HCEC 1CT (cell line): ENCODE data around the gene GAA.

ENCODE experiments used
- DNase-seq: peaks from one replicate; pipeline ENCODE4 v3.0.0-alpha.2; 2017

The GAA gene

GRCh38 chr17:80101011-80101945 is at the start of gene GAA:
Gene GAA (plus strand): TSS chr17:80101581. CDS start chr17:80104587, 3,006 bp downstream.
- peak; percentile 77 for DNase-seq

DNA sequence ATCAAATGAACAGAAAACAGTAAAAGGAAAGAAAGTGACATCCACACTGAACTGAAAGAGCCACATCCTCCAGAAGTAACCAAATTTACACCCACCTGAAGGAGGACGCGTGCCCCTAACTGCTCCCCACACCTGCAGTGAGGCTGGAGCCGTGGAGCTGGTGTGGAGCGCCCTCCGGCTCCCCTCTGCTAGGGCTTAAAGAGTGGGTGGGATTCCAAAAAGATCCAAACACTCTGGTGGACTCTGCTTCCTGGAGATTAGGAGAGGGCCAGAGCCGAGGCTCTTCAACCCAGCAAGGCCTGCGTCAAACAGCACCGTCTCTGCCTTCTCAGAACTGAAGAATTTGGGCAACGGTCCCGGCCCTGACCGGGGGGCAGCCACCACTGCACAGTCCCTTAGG is 49.7 kb upstream of the GAA start:
- no peak for DNase-seq

- DNase-seq = no peak
These were observed 48.3 kb upstream of the GAA start for GRCh38 chr17:80053102-80053501.

DNA sequence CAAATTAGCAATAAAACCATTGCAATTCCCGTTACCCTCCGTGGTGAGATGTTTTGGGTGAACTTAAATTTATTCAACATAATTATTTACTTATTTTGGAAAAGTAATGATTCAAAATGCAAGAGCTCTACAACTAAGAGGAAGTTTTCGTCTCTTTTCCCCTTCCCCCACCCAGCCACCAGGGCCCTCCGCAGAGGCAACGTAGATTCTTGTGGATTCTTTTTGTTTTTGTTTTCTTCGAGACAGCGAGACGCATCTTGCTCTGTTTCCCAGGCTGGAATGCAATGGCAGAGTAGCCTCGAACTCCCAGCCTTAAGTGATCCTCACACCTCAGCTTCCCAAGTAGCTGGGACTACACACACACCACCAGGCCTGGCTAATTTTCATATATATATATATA is 45.8 kb upstream of the GAA start:
- DNase-seq = no peak

GRCh38 chr17:80058311-80058955 is 42.9 kb upstream of the GAA start:
- no peak for DNase-seq

GRCh38 chr17:80060644-80061043 is 40.7 kb upstream of the GAA start:
- no peak for DNase-seq

GRCh38 chr17:80061421-80061820 is 40.0 kb upstream of the GAA start:
- DNase-seq = no peak

DNA sequence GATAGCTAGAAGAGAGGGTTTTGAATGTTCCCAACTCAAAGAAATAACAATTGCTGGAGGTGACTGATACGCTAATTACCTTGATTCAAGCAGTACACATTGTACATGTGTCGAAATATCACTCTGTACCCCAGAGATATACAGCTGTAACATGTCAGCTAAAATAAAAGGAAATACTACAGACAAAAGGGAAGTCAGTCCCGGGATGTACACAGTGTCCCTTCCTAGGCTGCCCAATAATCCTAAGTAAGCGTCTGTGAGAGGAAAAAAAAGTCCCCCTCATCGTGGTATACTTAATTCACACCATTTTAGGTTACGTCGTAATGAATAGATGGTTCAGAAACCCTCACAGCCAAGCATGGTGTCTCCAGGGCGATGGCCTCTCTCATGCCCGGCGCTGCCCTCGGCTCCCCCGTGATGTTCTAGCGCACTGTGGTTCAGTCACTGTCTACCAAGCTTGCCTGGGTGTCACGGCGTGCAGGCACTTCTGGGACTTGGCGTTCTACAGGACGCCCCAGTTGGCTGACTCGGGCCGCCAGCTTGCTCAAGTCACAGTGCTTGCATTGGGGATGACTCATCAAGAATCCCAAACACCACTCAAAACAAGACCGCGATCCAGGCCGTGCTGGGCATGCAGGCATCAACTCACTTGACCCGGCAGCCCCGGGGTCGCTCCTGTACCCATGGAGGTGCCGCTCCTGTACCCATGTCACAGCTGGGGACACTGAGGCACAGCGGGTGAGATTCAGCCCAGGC is 37.4 kb upstream of the GAA start:
- DNase-seq = peak; percentile 81

- peak; percentile 3 for DNase-seq
These were observed 36.7 kb upstream of the GAA start for GRCh38 chr17:80064696-80065095.

DNA sequence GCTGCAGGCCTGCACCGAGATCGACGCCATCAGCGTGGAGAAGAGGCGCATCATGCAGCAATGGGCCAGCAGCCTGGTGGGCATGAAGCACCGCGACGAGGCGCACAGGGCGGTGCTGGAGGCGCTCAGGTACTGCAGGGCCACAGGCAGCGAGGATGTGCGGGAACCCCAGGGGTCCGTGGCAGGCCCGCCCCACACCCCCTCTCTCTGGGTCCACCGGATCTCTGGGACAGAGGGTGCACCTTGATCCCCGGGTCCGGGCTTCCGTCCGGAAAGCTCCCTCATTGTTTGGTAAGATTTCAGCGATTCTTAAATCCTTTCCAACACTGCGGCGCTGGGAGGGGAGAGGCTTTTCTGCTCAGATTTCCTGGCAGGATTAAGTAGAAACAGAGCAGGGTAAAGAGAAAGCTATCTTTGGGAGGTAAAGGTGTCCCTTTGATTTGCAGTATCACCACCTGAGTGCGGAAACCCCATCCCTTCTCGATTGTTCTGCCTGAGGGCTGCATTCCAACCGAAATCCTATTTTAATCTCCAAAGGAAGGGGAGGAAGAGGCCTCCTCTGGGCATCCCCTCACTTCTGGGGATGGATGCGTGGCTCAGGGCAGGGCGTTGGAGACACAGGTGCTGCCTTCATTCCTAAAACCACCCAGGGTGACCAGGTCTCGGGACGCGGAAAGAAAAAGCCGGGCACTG is 35.8 kb upstream of the GAA start:
- no peak for DNase-seq

DNA sequence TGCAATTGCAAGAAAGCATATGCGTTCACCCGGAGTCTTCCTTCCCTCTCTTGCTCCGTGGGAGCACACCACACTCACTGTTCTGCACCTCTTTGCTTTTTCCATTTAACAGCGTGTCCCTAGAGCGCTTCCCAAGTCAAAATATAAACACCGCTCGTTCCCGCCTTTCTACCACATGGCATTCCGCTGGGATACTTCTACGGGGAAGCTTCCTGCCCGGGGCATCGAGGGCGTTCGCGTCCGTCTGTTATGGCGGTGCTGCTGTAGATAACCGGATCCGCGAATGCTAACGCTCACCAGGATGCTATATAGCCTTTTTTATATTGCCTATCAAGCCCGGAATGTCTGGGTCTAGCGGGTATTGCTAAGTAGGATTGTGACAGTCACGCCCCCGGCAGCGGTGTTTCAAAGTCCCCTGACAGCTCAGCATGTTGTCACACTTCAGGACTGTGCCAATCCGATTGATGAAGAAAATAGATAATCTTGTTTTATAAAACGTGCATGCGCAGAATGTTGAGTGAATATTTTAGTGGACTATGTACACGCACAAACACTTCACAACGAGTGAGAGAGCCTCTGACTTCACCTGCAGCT is 33.9 kb upstream of the GAA start:
- no peak for DNase-seq

DNA sequence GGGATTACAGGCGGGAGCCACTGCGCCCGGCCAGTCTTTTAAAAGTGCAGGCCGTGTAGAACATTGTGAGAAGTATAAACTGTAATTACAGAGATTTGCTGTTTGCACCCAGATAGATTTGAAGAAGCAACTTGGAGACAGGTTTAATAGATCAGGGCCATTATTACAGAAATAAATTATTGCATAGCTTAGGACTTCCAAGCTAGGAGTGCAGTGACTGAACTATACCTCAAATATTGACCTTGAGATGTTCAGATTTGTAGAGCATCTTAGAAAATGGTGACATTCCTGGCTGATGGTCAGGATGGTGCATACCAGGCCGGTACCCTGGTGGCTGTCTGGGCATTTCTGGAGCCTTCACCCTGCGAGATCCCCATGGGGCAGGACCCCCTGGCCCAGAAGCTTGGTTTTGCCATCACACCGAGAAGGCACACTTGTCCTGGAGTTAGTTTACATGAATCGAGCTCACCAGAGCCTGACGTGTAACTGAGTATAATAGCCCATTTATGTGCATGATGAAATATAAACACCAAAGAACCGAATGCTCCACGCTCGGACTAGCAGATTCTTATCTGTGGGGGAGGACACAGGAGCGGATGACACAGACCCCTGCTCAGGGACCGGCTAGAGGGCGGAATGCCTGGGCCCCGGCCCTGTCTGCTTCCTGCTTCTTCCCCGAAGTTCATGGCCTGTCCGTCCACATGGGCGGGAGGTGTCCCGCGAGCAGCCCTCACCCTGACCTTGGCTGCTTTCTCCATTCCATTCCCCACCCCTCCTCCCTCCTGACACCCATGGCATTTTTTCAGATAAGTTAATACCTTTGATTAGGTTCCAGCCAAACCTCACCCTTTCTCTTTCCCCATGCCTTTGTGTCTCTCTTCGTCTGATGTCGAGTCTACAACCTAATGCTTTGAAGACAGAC is 32.8 kb upstream of the GAA start:
- peak; percentile 24 for DNase-seq

- no peak for DNase-seq
These were observed 30.8 kb upstream of the GAA start for GRCh38 chr17:80070375-80071115.

GRCh38 chr17:80071116-80071841 is 30.1 kb upstream of the GAA start:
- peak; percentile 9 for DNase-seq

DNA sequence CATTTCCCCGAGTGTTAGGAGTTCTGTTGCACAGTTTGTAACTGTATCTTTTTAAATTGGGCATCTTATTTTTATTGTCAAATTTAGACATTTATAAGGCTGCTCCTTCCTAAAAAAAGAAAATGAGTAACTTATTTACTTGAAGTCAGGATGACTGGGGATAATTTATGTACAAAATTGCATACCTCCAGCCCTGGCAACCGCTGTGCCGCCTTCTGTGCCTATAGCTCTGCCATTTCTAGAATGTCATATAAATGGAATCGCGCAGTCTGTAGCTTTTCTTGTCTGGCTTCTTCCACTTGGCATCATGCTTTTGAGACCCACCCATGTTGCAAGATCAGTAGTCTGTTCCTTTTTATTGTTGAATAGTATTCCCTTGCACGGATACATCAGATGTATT is 29.0 kb upstream of the GAA start:
- no peak for DNase-seq

- DNase-seq = no peak
These were observed 21.3 kb upstream of the GAA start for GRCh38 chr17:80080081-80080480.

DNA sequence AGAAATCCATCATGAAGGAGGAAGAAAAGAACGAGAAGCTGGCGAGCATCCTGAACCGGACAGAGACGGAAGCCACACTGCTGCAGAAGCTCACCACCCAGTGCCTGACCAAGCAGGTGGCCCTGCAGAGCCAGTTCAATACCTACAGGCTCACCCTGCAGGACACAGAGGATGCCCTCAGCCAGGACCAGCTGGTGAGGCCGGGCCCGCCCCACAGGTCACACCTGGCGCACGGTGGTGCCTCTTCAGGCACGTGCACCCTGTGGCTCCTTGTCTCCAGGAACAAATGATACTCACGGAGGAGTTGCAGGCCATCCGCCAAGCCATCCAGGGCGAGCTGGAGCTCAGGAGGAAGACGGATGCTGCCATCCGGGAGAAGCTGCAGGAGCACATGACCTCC is 19.8 kb upstream of the GAA start:
- DNase-seq = no peak

- peak; percentile 66 for DNase-seq
These were observed 18.8 kb upstream of the GAA start for GRCh38 chr17:80082403-80083135.

GRCh38 chr17:80083136-80083661 is 18.2 kb upstream of the GAA start:
- no peak for DNase-seq
